A673 (cell line): ENCODE measurements around the gene SAMD3. TPM values are rescaled to one million over a fixed set of nuclear protein-coding genes. Genes with fewer than 3 reads are reported as not detected.

Experiments
- BruUV-seq: library from RNA; stranded (reverse); fragments of 400-500 nt; replicated peaks from 2 replicates; lab custom pipeline; 2021; lab: Mats Ljungman, UMichigan
- CTCF ChIA-PET: fragments of 300-600 bp; sonication (Branson Sonifier 250); formaldehyde crosslinking; loops from one replicate; lab custom pipeline; 2022; ENCODE audit warnings: antibody characterized with exemption; lab: Charles Lee
- POLR2A ChIA-PET: fragments of 300-600 bp; sonication (Branson Sonifier 250); formaldehyde crosslinking; loops from one replicate; lab custom pipeline; 2022; ENCODE audit warnings: antibody characterized with exemption; ENCODE audit not compliant: low non-redundant PET; lab: Charles Lee
- DNase-seq: peaks from one replicate; pipeline ENCODE4 v3.0.0-alpha.2; 2015; ENCODE audit warnings: low spot score
- H3K27ac ChIP-seq: fragments of 200-600 bp; sonication (generic); 2 replicates; pipeline ENCODE4 v1.5.1; 2016; ENCODE audit warnings: mixed run types, low read depth, mild to moderate bottlenecking, mixed read lengths, antibody characterized with exemption, low read length; ENCODE audit not compliant: poor library complexity, severe bottlenecking
- H3K27me3 ChIP-seq: fragments of 200-600 bp; sonication (generic); replicated peaks from 2 replicates; pipeline ENCODE4 v1.6.1; 2017; ENCODE audit warnings: mixed run types, low read depth, mild to moderate bottlenecking, mixed read lengths, antibody characterized with exemption, low read length; ENCODE audit not compliant: insufficient read depth, poor library complexity
- H3K36me3 ChIP-seq: fragments of 200-600 bp; sonication (generic); 2 replicates; pipeline ENCODE4 v1.6.1; 2016; ENCODE audit warnings: mixed run types, mild to moderate bottlenecking, mixed read lengths, antibody characterized with exemption, low read length; ENCODE audit not compliant: insufficient read depth, poor library complexity, severe bottlenecking
- H3K4me1 ChIP-seq: fragments of 200-600 bp; sonication (generic); 2 replicates; pipeline ENCODE4 v1.6.1; 2017; ENCODE audit warnings: mixed run types, mild to moderate bottlenecking, mixed read lengths, antibody characterized with exemption, low read length; ENCODE audit not compliant: insufficient read depth, poor library complexity, severe bottlenecking
- H3K4me3 ChIP-seq: fragments of 200-600 bp; sonication (generic); 2 replicates; pipeline ENCODE4 v1.5.1; 2016; ENCODE audit warnings: low read depth, mixed run types, mild to moderate bottlenecking, mixed read lengths, low read length; ENCODE audit not compliant: poor library complexity, severe bottlenecking
- H3K9me3 ChIP-seq: fragments of 200-600 bp; sonication (generic); 2 replicates; pipeline ENCODE4 v1.6.1; 2016; ENCODE audit warnings: mixed run types, low read depth, mild to moderate bottlenecking, mixed read lengths, antibody characterized with exemption, low read length; ENCODE audit not compliant: poor library complexity, severe bottlenecking
- CTCF ChIP-seq: fragments of 300-800, 200-600 bp; sonication (generic); conservative IDR thresholded peaks from 2 replicates; pipeline ENCODE4 v1.5.1; 2017; ENCODE audit warnings: low read depth, mild to moderate bottlenecking, antibody characterized with exemption, low read length, moderate library complexity, mixed read lengths
- EZH2 ChIP-seq: fragments of 200-600 bp; sonication (generic); IDR thresholded peaks from 2 replicates; pipeline ENCODE4 v1.6.1; 2017; ENCODE audit warnings: borderline replicate concordance, low read depth, mild to moderate bottlenecking, mixed read lengths, antibody characterized with exemption, low read length; ENCODE audit not compliant: poor library complexity, severe bottlenecking
- intact Hi-C: fragments of 100-400 bp; cut with micrococcal nuclease; formaldehyde crosslinking; loops from one replicate; pipeline ENCODE4 v1.10.0; 2022; ENCODE audit not compliant: unreplicated experiment
- total RNA-seq: library from RNA; stranded (reverse); gene quantifications from 2 replicates; pipeline ENCODE4 v1.2.3, GENCODE V29; 2021

Gene SAMD3
- total RNA-seq, 1 experiment from 2014 or later = not detected

- ChIA-PET POLR2A (no interaction called here), CTCF (no interaction called here)
- H3K9me3 ChIP-seq = peaks cover 8% of the 10 kb centered on the region
- no peak for DNase-seq
- no peaks in the 10 kb centered on the region for H3K36me3 ChIP-seq
- peaks cover 6% of the 10 kb centered on the region for H3K4me1 ChIP-seq
- TF ChIP-seq CTCF (no peak), EZH2 (no peak)
- H3K27ac ChIP-seq = no peak overlapping the region
- BruUV-seq = no TSS peak
- H3K4me3 ChIP-seq = no peak overlapping the region
- no peaks in the 10 kb centered on the region for H3K27me3 ChIP-seq
- intact Hi-C loops = no loop called here
These were observed 60.3 kb downstream of the SAMD3 start for GRCh38 chr6:130162421-130162820.

GRCh38 chr6:130161683-130162404 lies 60.9 kb downstream of the SAMD3 start:
- H3K27ac ChIP-seq = no peak overlapping the region
- TF ChIP-seq CTCF (no peak), EZH2 (no peak)
- BruUV-seq = no TSS peak
- H3K4me3 ChIP-seq = no peak overlapping the region
- POLR2A ChIA-PET = no interaction called here
- H3K4me1 ChIP-seq = peaks cover 6% of the 10 kb centered on the region
- H3K27me3 ChIP-seq = no peaks in the 10 kb centered on the region
- peaks cover 8% of the 10 kb centered on the region for H3K9me3 ChIP-seq
- no peak for DNase-seq
- CTCF ChIA-PET = no interaction called here
- no peaks in the 10 kb centered on the region for H3K36me3 ChIP-seq
- intact Hi-C loops = no loop called here

- DNase-seq = no peak
- intact Hi-C loops = no loop called here
- ChIA-PET POLR2A (no interaction called here), CTCF (no interaction called here)
- Histone ChIP-seq H3K9me3 (peaks cover 8% of the 10 kb centered on the region), H3K4me3 (no peak overlapping the region), H3K36me3 (no peaks in the 10 kb centered on the region), H3K27me3 (no peaks in the 10 kb centered on the region), H3K4me1 (peaks cover 6% of the 10 kb centered on the region), H3K27ac (no peak overlapping the region)
- TF ChIP-seq CTCF = no peak
- TF ChIP-seq EZH2 = no peak
- BruUV-seq = no TSS peak
These were observed 62.8 kb downstream of the SAMD3 start for GRCh38 chr6:130159956-130160355.
